Umbilical cord (tissue), 2 donors: ENCODE data around the gene PDE4D. TPM values are rescaled to one million over a fixed set of nuclear protein-coding genes. Genes with fewer than 3 reads are reported as not detected.
"Not testable (repeated sequence)": the region's sequence is repeated elsewhere in the genome, so short reads cannot be mapped to it uniquely, and the experiment has no call there.

Source experiments
- DNase-seq: peaks from one replicate; pipeline ENCODE4 v3.0.0-alpha.2; 2015; ENCODE audit warnings: low spot score
- total RNA-seq: library from RNA; depleted of rRNA; stranded (reverse); fragments of >200 nt; gene quantifications from one replicate; pipeline ENCODE4 v1.2.3, GENCODE V29; 2014; ENCODE audit warnings: low replicate concordance; ENCODE audit not compliant: insufficient read depth

Gene PDE4D
- total RNA-seq, 1 donor from 2014 or later = 283 TPM

- DNase-seq = no peak
Measured at GRCh38 chr5:59089767-59090166, 803.8 kb downstream of the PDE4D start.

- no peak for DNase-seq
Measured at GRCh38 chr5:59088546-59088945, 805.0 kb downstream of the PDE4D start.

GRCh38 chr5:59086024-59086423 is 807.5 kb downstream of the PDE4D start:
- DNase-seq = no peak

GRCh38 chr5:59081693-59082092 is 811.8 kb downstream of the PDE4D start:
- no peak for DNase-seq

GRCh38 chr5:59079622-59080620 is 813.6 kb downstream of the PDE4D start:
- peak; percentile 78 for DNase-seq

GRCh38 chr5:59071755-59072549 is 821.6 kb downstream of the PDE4D start:
- no peak for DNase-seq

- DNase-seq = peak; percentile 96
Measured at GRCh38 chr5:59069438-59070079, 824.0 kb downstream of the PDE4D start.

- no peak for DNase-seq
Measured at GRCh38 chr5:59067956-59068656, 825.4 kb downstream of the PDE4D start.

- no peak for DNase-seq
Measured at GRCh38 chr5:59066367-59067163, 827.0 kb downstream of the PDE4D start.

GRCh38 chr5:59065554-59065953 is 828.0 kb downstream of the PDE4D start:
- DNase-seq = no peak

GRCh38 chr5:59064293-59064692 is 829.2 kb downstream of the PDE4D start:
- no peak for DNase-seq

- no peak for DNase-seq
Measured at GRCh38 chr5:59062986-59063683, 830.4 kb downstream of the PDE4D start.

- DNase-seq = no peak
Measured at GRCh38 chr5:59061377-59061776, 832.1 kb downstream of the PDE4D start.

GRCh38 chr5:59058969-59059687 is 834.4 kb downstream of the PDE4D start:
- DNase-seq = no peak

GRCh38 chr5:59058237-59058636 is 835.3 kb downstream of the PDE4D start:
- DNase-seq = no peak

GRCh38 chr5:59056599-59056998 is 836.9 kb downstream of the PDE4D start:
- not testable (repeated sequence) for DNase-seq

- DNase-seq = no peak
Measured at GRCh38 chr5:59055745-59056448, 837.6 kb downstream of the PDE4D start.

GRCh38 chr5:59054963-59055528 is 838.5 kb downstream of the PDE4D start:
- DNase-seq = no peak
